GM12865 (cell line): Measurements from ENCODE around the gene SLC6A20.
"Not testable (repeated sequence)": the region's sequence is repeated elsewhere in the genome, so short reads cannot be mapped to it uniquely, and the experiment has no call there.

Experiments used
- DNase-seq: peaks from one replicate; pipeline ENCODE4 v3.0.0; 2010; ENCODE audit warnings: low read depth
- H3K4me3 ChIP-seq: 2 replicates; pipeline ENCODE4 v1.5.1; 2011; ENCODE audit warnings: mild to moderate bottlenecking, low read depth, low read length, control low read depth
- TF ChIP-seq, protein P1 (sequence below): IDR thresholded peaks from 2 replicates; pipeline ENCODE4 v1.5.1; 2011; ENCODE audit warnings: low read length, control low read depth, low read depth, inconsistent platforms; ENCODE audit not compliant: insufficient read depth; ENCODE audit errors: missing control alignments

Gene SLC6A20

DNA sequence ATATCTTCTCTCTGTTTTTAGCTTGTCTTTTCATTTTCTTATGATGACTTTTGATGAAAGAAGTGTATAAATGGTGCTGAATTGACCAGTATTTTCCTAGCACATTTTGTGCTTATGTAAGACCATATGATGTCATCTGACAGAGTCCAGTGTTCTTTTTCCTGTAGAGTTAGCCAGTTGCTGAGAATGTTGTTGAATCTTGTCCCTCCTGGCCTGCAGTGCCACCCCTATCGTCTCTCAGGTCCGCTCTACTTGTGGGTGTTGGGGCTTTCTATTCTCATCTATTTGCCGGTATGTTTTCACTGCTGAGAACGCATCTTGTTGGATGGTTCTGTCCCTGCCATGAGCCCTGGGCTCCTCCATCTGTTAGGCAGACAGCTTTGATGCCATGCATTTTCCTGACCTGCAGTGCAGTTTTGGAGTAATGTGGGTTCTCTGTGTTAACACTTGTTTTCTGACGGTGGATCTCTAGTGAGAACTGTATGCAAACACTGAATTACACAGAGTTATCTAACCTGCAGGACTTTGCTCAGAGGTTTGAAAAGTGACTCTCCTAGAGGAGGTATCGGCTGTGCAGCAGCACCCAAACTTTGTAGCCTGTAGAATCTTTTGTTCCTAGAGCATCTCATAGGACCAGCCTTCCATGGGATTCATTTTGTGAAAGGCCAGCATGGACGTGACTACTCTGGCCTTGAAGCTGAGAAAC, 44.6 kb downstream of the SLC6A20 start:
- TF ChIP-seq, protein P1, sequence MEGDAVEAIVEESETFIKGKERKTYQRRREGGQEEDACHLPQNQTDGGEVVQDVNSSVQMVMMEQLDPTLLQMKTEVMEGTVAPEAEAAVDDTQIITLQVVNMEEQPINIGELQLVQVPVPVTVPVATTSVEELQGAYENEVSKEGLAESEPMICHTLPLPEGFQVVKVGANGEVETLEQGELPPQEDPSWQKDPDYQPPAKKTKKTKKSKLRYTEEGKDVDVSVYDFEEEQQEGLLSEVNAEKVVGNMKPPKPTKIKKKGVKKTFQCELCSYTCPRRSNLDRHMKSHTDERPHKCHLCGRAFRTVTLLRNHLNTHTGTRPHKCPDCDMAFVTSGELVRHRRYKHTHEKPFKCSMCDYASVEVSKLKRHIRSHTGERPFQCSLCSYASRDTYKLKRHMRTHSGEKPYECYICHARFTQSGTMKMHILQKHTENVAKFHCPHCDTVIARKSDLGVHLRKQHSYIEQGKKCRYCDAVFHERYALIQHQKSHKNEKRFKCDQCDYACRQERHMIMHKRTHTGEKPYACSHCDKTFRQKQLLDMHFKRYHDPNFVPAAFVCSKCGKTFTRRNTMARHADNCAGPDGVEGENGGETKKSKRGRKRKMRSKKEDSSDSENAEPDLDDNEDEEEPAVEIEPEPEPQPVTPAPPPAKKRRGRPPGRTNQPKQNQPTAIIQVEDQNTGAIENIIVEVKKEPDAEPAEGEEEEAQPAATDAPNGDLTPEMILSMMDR: no peak
- DNase-seq: no peak
- no peak overlapping the region for H3K4me3 ChIP-seq

DNA sequence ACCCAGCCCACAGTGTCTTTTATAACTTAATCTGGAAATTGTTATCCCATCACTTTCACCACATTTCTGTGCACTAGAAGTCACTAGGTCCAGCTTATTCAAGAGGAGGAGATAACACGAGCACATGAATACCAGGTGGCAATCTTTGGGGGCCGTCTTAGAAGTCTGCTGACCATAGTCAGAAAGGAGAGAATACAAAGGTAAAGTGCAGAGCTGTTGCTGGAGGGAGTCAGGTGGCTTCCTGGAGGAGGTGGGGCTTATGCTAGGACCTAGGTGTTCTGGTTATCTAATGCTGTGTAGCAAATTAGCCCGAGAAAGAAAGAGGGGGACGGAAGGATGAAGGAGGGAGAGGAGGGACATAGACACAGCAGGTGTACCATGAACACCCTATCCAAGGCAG, 46.5 kb downstream of the SLC6A20 start:
- DNase-seq: no peak
- TF ChIP-seq, protein P1: no peak
- no peak overlapping the region for H3K4me3 ChIP-seq

DNA sequence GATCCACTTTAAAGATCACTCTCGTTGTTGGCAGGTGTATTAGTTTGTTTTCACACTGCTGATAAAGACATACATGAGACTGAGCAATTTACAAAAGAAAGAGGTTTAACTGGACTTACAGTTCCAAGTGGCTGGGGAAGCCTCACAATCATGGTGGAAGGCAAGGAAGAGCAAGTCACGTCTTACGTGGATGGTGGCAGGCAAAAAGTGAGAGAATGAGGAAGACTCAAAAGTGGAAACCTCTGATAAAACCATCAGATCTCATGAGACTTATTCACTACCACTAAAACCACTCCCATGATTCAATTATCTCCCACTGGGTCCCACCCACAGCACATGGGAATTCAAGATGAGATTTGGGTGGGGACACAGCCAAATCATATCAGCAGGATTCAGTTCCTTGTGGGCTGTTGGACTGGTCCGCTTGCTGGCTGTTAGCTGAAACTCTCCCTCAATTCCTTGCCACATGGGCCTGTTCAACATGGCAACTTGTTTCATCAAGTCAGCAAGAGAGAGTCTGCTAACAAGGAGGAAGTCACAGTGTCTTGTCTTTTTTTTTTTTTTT, 47.2 kb downstream of the SLC6A20 start:
- DNase-seq, H3K4me3 ChIP-seq: not testable (repeated sequence)

DNA sequence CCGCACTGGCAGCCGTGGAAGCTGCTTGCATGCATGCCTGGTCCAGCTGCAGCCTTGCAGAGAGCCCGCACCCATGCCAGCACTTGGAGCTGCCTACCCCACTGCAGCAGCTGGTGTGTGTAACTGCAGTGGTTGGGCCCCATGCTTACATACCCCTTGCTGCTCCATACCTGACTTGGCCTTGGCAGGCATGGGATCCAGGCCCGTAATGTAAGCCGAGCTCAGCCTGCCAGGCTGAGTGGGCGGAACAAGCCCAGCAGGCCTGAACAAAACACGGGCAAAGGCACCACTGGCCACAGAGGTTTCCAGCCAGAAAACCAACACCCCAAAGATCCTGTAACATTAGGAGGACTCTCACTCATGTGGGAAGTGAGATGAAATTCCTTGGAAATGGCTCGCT, 48.3 kb downstream of the SLC6A20 start:
- TF ChIP-seq, protein P1: no peak
- no peak overlapping the region for H3K4me3 ChIP-seq
- no peak for DNase-seq

DNA sequence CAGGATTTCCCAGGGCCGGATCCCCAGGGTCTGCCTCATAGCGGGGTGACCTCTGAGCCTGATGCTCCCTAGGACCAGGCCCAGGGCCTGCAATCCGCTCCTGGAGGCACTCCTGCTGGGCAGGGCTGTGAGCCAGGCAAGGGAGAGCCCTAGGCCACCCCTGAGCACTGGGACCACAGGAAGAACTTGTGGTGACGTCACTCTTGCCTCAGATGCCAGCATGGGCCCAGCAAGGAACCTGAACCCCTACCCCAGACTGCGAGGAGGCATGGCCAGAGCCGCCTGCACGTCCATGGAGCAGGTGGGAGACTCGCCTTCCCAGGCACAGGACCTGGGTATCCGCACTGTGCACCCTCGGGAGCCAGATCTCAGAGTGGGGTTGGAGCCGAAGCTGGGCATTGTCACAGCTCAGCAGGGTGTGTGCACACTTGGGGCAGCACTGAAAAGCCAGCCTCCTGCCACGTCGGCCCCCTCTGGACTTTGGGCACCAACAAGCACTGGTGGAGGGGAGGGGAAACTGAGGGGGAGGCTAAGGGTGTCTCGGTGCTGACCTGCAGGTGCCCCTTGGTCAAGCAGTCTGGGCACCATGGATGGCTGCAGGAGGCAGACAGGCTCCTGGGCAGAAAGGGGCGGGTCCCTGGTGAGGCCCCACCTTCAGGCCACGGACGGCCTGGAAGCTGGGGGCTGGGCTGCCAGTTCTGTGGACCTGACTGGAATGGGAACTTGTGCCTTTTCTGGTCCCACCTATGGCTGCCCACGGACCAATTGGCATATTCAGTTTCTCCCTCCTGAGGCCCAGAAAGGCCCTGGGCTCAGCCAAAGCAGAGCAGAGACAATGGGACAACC, 49.3 kb downstream of the SLC6A20 start:
- no peak for DNase-seq

DNA sequence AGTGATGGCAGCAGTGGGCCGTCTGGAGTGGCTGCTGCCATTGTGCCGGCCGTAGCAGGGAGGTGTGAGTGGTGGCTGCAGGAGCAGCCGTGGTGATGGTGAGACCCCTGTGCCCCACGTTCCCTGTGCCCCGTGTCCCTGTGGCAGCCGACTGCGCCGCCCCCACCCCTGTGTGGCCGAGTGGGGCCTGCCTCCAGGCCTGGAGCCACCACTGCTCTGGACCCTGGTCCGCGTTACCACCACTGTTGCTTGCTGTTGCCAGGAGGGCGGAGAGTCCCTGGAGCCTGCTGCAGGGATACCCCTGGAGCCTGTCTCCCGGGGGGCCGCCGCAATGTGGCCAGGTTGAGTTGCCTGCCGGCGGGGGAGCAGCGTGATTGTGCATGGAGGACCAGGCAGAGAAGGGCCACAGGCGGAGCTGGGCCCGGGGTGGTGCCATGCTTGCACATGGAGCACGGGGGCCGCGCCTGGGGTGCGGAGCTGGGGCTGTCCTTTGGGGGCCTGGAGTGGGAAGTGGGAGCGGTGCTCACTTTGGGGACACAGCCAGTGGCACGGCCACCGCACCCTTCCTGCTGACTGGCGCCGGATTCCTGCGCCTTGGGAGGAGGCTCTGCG, 50.1 kb downstream of the SLC6A20 start:
- no peak for DNase-seq
- TF ChIP-seq, protein P1: no peak
- H3K4me3 ChIP-seq: no peak overlapping the region

More for the DNA sequence above, 49.3 kb downstream of the SLC6A20 start:
- TF ChIP-seq, protein P1: no peak
- H3K4me3 ChIP-seq: no peak overlapping the region

DNA sequence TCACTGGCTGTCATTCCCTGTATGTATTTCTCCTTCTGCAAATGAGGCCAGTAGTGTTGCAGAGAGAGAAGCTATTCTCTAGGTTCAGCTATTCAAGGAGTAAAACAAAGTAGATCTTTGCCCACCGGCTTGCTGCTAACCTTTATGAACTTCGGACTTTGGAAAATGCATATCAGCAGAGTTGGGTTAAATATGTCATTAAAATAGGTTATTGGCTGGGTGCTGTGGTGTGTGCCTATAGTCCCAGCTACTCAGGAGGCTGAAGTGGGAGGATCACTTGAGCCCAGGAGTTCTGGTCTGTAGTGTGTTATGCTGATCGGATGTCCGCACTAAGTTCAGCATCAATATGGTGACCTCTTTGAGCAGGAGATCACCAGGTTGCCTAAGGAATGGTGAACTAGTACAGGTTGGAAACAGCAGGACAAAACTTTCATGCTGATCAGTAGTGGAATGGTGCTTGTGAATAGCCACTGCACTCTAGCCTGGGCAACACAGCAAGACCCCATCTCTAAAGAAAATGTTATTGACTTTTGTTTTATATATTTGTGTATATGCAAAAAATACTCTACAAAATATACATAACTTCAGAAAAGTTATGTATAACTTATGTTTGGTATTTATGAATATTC, 53.8 kb downstream of the SLC6A20 start:
- H3K4me3 ChIP-seq: no peak overlapping the region
- no peak for DNase-seq
- TF ChIP-seq, protein P1: no peak
